GM20000 (cell line): ENCODE measurements around the gene ITGB3BP.

Experiments used
- DNase-seq: peaks from one replicate; pipeline ENCODE4 v3.0.0; 2012; ENCODE audit warnings: low spot score
- TF ChIP-seq, protein P1 (sequence below): IDR thresholded peaks from 2 replicates; pipeline ENCODE4 v1.5.1; 2012; ENCODE audit warnings: mild to moderate bottlenecking, control low read depth; ENCODE audit errors: extremely low read depth, missing control alignments

Gene ITGB3BP

DNA sequence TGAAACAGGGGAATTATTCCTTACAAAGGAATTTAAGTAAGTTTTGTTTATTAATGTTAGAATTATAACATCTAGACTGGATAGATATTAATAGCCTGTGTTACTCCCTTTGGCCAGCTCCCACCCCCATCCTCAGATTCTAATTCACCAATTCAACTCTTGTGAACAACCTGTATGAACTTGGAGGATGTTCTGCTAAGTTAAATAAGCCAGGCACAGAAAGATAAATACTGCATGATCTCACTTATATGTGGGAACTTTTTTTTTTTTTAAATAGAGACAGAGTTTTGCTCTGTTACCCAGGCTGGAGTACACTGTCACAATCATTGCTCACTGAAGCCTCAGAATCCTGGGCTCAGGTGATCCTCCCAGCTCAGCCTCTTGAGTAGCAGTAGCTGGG is 32.5 kb upstream of the ITGB3BP start:
- TF ChIP-seq, protein P1, sequence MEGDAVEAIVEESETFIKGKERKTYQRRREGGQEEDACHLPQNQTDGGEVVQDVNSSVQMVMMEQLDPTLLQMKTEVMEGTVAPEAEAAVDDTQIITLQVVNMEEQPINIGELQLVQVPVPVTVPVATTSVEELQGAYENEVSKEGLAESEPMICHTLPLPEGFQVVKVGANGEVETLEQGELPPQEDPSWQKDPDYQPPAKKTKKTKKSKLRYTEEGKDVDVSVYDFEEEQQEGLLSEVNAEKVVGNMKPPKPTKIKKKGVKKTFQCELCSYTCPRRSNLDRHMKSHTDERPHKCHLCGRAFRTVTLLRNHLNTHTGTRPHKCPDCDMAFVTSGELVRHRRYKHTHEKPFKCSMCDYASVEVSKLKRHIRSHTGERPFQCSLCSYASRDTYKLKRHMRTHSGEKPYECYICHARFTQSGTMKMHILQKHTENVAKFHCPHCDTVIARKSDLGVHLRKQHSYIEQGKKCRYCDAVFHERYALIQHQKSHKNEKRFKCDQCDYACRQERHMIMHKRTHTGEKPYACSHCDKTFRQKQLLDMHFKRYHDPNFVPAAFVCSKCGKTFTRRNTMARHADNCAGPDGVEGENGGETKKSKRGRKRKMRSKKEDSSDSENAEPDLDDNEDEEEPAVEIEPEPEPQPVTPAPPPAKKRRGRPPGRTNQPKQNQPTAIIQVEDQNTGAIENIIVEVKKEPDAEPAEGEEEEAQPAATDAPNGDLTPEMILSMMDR, result no peak
- DNase-seq, result no peak

DNA sequence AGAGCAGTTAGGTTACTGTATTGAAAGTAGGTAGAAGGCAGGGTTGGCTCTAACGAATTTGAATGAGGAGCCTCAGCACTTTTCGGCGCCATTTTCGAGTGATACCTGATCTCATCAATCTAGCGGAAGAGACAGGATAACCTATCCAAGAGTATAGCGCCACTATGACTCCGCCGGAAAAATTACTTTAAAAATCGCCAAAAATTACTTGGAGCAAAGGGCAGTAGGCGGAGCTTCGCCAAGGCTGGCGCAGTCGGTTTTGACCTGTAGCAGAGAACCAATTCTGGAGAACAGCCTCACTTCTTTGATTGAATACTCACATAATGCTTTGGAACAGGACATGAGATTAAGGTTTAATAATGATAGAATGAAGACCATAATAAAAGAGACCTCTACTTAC is 25.9 kb upstream of the ITGB3BP start:
- TF ChIP-seq, protein P1, result no peak

DNA sequence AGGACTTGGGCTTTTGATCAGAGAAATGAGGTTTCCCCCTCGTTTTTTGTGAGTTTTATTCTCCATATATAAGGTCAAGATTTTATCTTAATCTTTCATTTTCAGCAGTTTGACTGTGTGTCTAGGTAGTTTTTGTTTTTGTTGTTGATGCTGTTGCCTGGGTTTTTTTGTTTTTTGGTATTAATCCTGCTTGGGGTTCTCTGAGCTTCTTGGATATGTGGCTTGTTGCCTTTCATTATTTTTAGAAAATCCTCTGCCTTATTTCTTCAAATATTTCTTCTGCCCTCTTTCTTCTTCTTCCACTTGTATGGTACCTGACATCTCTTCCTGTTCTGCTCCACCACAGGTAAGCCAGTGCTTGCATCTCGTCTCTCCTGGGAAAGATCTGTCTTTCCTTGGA is 25.3 kb upstream of the ITGB3BP start:
- DNase-seq, result no peak
- TF ChIP-seq, protein P1, result no peak

More for the DNA sequence above, 25.9 kb upstream of the ITGB3BP start:
- no peak for DNase-seq

- DNase-seq, result no peak
- TF ChIP-seq, protein P1, result no peak
These were observed 24.7 kb upstream of the ITGB3BP start for GRCh38 chr1:63547621-63548294.

DNA sequence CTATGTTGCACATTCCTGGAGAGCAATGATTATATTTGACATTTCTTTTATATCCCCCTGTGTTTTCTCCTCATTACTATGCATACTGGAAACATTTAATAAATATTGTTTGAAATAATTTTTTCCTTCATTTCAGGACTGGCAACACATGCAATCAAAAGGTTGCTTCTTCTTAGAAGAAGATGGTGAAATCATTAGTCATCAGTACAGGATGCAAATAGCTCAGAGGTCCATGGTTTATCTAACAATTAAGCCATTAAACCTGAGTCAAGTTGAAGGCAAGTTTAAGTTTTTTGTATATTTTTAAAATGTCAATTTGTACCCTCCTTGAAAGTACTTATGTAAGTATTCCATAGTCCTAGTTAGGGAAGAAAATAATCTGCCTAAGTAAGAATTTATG is 22.8 kb upstream of the ITGB3BP start:
- TF ChIP-seq, protein P1, result no peak
- DNase-seq, result no peak

DNA sequence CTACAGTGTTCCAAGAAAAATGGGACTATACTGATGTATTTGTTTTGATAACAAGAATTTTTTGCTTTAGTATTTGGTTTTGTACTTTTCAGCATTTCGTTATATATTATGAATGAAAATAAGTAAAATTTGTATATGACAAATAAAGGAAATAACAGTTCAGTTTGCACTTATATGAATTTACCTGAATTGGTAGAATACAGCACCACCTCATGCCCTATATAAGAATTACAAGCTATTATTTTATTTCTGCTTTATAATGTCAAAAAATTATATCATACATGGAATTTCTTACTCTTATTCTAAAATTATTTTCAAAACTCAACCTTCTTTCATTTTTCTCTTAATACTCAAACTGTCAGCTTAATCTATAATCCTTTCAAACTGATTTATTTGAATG is 14.9 kb upstream of the ITGB3BP start:
- TF ChIP-seq, protein P1, result no peak
- DNase-seq, result no peak

GRCh38 chr1:63537006-63537405 is 14.0 kb upstream of the ITGB3BP start:
- DNase-seq, result no peak
- TF ChIP-seq, protein P1, result no peak
